NB4 (cell line): ENCODE results near the gene KRCC1.

Source experiments
- POLR2A ChIP-seq: IDR thresholded peaks from 2 replicates; pipeline ENCODE4 v1.6.1; 2011; ENCODE audit warnings: mild to moderate bottlenecking; ENCODE audit not compliant: insufficient read length; ENCODE audit errors: extremely low read depth
- TF ChIP-seq, protein P1 (sequence below): IDR thresholded peaks from 2 replicates; pipeline ENCODE4 v1.6.1; 2011; ENCODE audit warnings: low read depth, low read length
- TF ChIP-seq, protein P2 (sequence below): IDR thresholded peaks from one replicate; pipeline ENCODE4 v1.5.1; 2012; ENCODE audit warnings: low read depth, low read length

DNA sequence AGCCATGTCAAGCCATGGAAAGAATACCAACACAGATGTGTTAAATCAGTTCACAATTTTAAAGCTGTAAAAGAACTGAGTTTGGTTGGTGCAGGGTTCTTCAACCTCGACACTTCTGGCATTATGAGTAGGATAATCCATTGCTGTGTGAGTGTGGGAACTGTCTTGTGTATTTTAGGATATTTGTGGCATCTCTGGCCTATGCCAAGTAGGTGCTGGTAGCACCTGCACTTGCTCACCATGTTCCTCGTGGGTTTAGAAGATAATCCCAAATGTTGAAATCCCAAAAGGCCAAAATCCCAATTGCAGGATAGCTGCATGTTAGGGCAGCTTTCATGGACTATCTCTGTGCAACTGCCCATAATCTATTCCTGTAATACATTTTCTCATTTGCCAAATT lies 3.8 kb downstream of the KRCC1 start:
- no peak for TF ChIP-seq POLR2A
- TF ChIP-seq, protein P1, sequence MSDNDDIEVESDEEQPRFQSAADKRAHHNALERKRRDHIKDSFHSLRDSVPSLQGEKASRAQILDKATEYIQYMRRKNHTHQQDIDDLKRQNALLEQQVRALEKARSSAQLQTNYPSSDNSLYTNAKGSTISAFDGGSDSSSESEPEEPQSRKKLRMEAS: no peak
- TF ChIP-seq, protein P2, sequence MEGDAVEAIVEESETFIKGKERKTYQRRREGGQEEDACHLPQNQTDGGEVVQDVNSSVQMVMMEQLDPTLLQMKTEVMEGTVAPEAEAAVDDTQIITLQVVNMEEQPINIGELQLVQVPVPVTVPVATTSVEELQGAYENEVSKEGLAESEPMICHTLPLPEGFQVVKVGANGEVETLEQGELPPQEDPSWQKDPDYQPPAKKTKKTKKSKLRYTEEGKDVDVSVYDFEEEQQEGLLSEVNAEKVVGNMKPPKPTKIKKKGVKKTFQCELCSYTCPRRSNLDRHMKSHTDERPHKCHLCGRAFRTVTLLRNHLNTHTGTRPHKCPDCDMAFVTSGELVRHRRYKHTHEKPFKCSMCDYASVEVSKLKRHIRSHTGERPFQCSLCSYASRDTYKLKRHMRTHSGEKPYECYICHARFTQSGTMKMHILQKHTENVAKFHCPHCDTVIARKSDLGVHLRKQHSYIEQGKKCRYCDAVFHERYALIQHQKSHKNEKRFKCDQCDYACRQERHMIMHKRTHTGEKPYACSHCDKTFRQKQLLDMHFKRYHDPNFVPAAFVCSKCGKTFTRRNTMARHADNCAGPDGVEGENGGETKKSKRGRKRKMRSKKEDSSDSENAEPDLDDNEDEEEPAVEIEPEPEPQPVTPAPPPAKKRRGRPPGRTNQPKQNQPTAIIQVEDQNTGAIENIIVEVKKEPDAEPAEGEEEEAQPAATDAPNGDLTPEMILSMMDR: no peak
